SW480 (cell line): Measurements from ENCODE around the gene ADAR.

ENCODE experiments used
- DNase-seq: peaks from one replicate; pipeline ENCODE4 v3.0.0-alpha.2; 2016; ENCODE audit warnings: low spot score

The ADAR gene

GRCh38 chr1:154557939-154558719, 49.9 kb downstream of the ADAR start, which contains the start of gene UBE2Q1:
Gene UBE2Q1 (minus strand): TSS chr1:154558662. CDS start chr1:154558553, 109 bp downstream.
- no peak for DNase-seq

GRCh38 chr1:154557248-154557938, 50.6 kb downstream of the ADAR start:
- no peak for DNase-seq

GRCh38 chr1:154556422-154556821, 51.6 kb downstream of the ADAR start:
- peak; percentile 14 for DNase-seq

- DNase-seq, result no peak
Observed at GRCh38 chr1:154553056-154554030, 54.6 kb downstream of the ADAR start.

GRCh38 chr1:154552036-154552435, 56.0 kb downstream of the ADAR start:
- no peak for DNase-seq

DNA sequence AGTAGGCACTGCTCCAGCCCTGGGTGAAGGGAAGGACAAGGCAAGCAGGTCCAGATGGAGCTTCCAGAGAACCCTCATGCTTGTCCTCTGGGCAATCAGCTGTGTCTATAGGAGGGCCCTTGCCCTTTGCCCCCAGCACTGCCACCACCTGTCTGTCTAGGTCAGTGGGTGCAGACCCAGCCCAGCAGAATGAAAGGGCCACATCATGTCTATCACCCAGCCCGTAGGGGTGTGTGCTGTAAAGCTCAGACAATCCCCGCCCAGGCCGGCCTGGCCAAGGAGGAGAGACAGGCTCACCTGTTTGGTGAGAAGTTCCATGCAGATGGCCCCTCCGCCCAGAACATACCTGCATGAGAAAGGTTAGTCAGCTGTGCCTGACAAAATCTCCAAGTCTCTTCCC, 56.5 kb downstream of the ADAR start:
- DNase-seq, result no peak

GRCh38 chr1:154550657-154551056, 57.3 kb downstream of the ADAR start:
- no peak for DNase-seq

- DNase-seq, result no peak
Observed at GRCh38 chr1:154550070-154550469, 57.9 kb downstream of the ADAR start.

- DNase-seq, result no peak
Observed at GRCh38 chr1:154549202-154549770, 58.7 kb downstream of the ADAR start.

DNA sequence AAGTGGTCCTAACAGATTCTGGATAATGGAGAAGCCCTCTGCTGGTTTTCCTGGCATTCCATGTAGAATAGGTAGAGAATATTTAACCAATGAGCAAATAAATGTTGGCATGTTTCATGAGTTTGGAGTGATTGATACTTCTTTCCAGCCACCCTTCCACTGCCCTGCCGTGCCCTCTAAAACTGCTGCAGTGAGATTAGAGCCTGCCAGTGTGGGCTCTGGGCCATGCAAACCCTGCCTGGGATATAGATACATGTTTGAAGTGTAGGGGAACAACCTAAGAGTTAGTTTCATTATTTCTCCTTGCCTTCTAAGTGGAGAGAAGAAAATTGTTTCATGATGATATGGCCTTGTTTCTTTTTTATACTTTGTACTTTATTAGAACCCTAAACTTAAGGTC, 60.0 kb downstream of the ADAR start:
- no peak for DNase-seq

DNA sequence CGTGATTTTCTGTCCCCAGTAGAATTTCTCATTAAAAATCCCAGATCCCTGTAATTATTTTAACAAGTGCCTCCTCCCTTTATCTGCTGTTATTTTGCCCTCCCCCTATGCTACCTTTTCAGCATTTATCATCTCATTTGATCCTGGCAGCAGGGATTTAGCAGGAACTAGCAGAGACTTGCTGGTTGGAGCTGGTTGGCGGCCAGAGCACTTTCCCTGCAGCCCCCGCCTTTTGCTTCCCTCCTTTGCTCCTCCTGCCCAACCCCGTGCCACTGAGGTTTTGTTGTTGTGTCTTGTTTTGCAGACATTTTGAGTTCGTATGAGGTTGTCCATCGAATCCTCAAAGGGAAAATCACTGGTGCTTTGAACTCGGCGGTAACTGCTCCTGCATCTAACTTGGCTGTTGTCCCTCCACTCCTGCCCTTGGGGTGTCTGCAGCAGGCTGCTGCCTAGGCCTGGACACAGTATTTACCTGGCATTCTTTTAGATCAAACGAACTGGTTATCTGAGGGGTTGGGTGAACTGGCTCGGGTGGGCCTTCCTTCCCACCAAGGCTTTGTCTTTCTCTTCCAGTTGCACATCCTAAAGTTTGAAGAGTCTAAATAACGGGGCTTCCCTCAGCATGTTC, 60.8 kb downstream of the ADAR start:
- DNase-seq, result no peak

GRCh38 chr1:154546264-154547063, 61.5 kb downstream of the ADAR start:
- DNase-seq, result peak; percentile 58

GRCh38 chr1:154541231-154541630, 66.8 kb downstream of the ADAR start:
- no peak for DNase-seq

DNA sequence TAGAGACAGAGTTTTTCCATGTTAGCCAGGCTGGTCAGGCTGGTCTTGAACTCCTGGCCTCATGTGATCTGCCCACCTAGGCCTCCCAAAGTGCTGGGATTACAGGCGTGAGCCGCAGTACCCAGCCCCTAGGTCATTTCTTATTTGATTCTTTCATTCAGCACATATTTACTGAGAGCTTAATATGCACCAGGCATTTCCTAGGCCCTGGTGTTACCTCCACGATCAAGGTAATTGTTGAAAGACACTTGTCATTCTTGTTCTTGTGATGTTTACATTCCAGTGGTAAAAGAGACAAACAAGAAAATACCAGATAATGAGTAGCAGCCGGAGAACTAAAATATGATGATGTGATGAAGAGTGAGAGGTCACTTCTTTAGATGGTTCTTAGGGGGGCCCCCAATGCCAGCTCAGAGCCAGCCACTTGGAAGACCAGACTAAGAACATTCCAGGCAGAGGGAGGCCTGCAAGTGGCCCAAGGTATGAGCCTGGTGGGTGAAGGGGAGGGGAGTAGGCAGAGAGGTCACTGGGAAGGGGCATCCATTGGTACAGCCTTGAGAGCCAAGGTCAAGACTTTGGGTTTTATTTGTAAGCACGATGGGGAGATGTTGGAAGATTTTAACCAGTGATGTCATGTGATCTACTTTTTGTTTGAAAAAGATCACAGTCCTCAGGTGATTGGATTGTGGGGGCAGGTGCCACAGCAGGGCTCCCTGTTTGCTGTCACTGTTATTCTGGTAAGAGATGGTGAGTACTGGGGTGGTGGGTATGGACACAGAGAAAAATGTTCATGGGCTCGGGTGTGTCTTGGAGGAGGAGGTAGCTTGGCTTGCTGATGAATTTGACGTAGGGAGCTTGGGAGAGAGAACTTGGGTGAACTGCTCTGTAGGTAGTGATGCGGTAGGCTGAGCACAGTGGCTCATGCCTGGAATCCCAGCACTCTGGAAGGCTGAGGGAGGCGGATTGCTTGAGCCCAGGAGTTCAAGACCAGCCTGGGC, 68.2 kb downstream of the ADAR start:
- DNase-seq, result no peak

GRCh38 chr1:154536570-154536969, 71.4 kb downstream of the ADAR start:
- DNase-seq, result no peak

DNA sequence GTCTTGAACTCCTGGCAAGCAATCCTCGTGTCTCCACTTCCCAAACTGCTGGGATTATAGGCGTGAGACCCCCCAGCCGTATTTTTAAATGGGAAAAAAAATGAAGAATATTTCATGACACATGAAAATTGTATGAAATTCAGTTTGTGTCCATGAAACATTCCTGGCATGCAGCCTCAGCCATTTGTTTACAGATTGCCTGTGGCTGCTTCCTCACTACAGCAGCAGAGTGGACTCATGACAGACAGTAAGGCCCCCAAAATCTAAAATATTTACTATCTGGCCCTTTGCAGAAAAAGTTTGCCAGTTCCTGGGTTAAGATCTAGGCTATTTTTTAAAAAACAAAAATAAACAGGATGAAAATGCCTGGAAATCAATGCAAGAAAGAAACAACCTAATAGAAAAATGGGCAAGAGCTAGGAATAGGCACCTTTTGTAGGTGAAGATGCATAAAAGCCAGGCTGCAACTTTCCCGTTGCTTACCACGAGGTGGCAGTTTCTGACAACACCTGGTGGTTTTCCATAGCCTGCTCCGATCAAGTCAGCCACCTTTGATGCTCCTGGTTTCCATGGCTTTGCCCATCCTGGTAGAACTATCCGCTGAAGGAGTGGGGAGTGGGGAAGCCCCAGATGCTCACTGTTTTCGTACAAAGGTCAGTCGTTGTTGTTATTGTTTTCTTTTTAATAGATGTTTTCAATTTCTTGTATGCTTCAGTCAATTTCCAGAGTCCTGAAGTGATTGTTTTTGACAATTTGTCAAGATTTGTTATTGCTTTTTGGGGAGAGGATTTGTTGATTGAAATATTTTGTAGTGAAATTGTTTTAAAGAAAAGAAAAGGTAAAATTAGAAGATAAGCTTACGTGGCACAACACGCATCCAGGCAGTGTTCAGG, 73.8 kb downstream of the ADAR start:
- peak; percentile 67 for DNase-seq
